ENCODE data around the gene ARFIP1.

The ARFIP1 gene

GRCh38 chr4:152901205-152901604 lies 121.5 kb downstream of the ARFIP1 start:
- no peak for FAIRE-seq

GRCh38 chr4:152903658-152904057 lies 123.9 kb downstream of the ARFIP1 start:
- FAIRE-seq = no peak

- no peak for FAIRE-seq
Measured at GRCh38 chr4:152909901-152910300, 130.1 kb downstream of the ARFIP1 start.

GRCh38 chr4:152910521-152910920 lies 130.8 kb downstream of the ARFIP1 start:
- FAIRE-seq = no peak

GRCh38 chr4:152917543-152918395 lies 138.0 kb downstream of the ARFIP1 start:
- FAIRE-seq = no peak

GRCh38 chr4:152919826-152920225 lies 140.1 kb downstream of the ARFIP1 start:
- no peak for FAIRE-seq

- no peak for FAIRE-seq
Measured at GRCh38 chr4:152920768-152921167, 141.0 kb downstream of the ARFIP1 start.

GRCh38 chr4:152921284-152921683 lies 141.5 kb downstream of the ARFIP1 start:
- FAIRE-seq = no peak

- no peak for FAIRE-seq
Measured at GRCh38 chr4:152925851-152926250, 146.1 kb downstream of the ARFIP1 start.

GRCh38 chr4:152926959-152927358 lies 147.2 kb downstream of the ARFIP1 start:
- no peak for FAIRE-seq

- no peak for FAIRE-seq
Measured at GRCh38 chr4:152927737-152928136, 148.0 kb downstream of the ARFIP1 start.

GRCh38 chr4:152928286-152928685 lies 148.5 kb downstream of the ARFIP1 start:
- no peak for FAIRE-seq

- no peak for FAIRE-seq
Measured at GRCh38 chr4:152929888-152930287, 150.1 kb downstream of the ARFIP1 start.

- FAIRE-seq = no peak
Measured at GRCh38 chr4:152935143-152935542, 155.4 kb downstream of the ARFIP1 start.

- FAIRE-seq = no peak
Measured at GRCh38 chr4:152935631-152936445, 156.1 kb downstream of the ARFIP1 start, which contains the start of gene FHDC1. Gene FHDC1 (plus strand): TSS chr4:152936323. CDS start chr4:152943058, 6,735 bp downstream.

GRCh38 chr4:152936446-152937335 lies 156.9 kb downstream of the ARFIP1 start:
- FAIRE-seq = no peak

- FAIRE-seq = no peak
Measured at GRCh38 chr4:152937336-152938236, 157.8 kb downstream of the ARFIP1 start.

- no peak for FAIRE-seq
Measured at GRCh38 chr4:152938237-152938947, 158.6 kb downstream of the ARFIP1 start.

GRCh38 chr4:152939621-152940020 lies 159.9 kb downstream of the ARFIP1 start:
- FAIRE-seq = no peak

GRCh38 chr4:152940461-152940860 lies 160.7 kb downstream of the ARFIP1 start:
- FAIRE-seq = no peak

- no peak for FAIRE-seq
Measured at GRCh38 chr4:152941411-152941810, 161.7 kb downstream of the ARFIP1 start.
